NCI-H524 treated with DMSO at 0.1 percent for 48 hours (cell line): ENCODE data around the gene GPR39.

Source experiments
- DNase-seq: peaks from one replicate; lab custom pipeline; 2025; lab: John Stamatoyannopoulos, UW

Gene GPR39

GRCh38 chr2:132642415-132642814 is 225.8 kb downstream of the GPR39 start:
- no peak for DNase-seq

GRCh38 chr2:132645176-132645575 is 228.6 kb downstream of the GPR39 start:
- DNase-seq = no peak

GRCh38 chr2:132645722-132646539 is 229.3 kb downstream of the GPR39 start:
- DNase-seq = no peak

GRCh38 chr2:132646540-132647108 is 230.0 kb downstream of the GPR39 start:
- DNase-seq = no peak

GRCh38 chr2:132651115-132652045 is 234.8 kb downstream of the GPR39 start:
- no peak for DNase-seq

GRCh38 chr2:132652474-132652873 is 235.9 kb downstream of the GPR39 start:
- DNase-seq = peak; percentile 39

GRCh38 chr2:132654335-132654734 is 237.7 kb downstream of the GPR39 start:
- no peak for DNase-seq

- no peak for DNase-seq
Observed at GRCh38 chr2:132654968-132655367, 238.4 kb downstream of the GPR39 start.

- no peak for DNase-seq
Observed at GRCh38 chr2:132656266-132656975, 239.8 kb downstream of the GPR39 start.

GRCh38 chr2:132659331-132659730 is 242.7 kb downstream of the GPR39 start:
- no peak for DNase-seq

GRCh38 chr2:132662732-132663131 is 246.1 kb downstream of the GPR39 start:
- DNase-seq = no peak

- no peak for DNase-seq
Observed at GRCh38 chr2:132664096-132664495, 247.5 kb downstream of the GPR39 start.

GRCh38 chr2:132665401-132666140 is 249.0 kb downstream of the GPR39 start:
- DNase-seq = no peak

- no peak for DNase-seq
Observed at GRCh38 chr2:132667706-132668105, 251.1 kb downstream of the GPR39 start.

- no peak for DNase-seq
Observed at GRCh38 chr2:132668189-132668823, 251.7 kb downstream of the GPR39 start.

GRCh38 chr2:132668987-132669907 is 252.6 kb downstream of the GPR39 start:
- no peak for DNase-seq

- DNase-seq = no peak
Observed at GRCh38 chr2:132669908-132670495, 253.4 kb downstream of the GPR39 start, which contains the start of gene LYPD1. LYPD1 (minus strand) TSS chr2:132670205; CDS start chr2:132669932, 273 bp downstream.

GRCh38 chr2:132670496-132671150 is 254.0 kb downstream of the GPR39 start:
- no peak for DNase-seq
